GM18907 (cell line): Measurements from ENCODE around the gene KATNB1.
"Not testable (repeated sequence)": the region's sequence is repeated elsewhere in the genome, so short reads cannot be mapped to it uniquely, and the experiment has no call there.

Experiments used
- ATAC-seq: cut with Tn5 transposase; IDR thresholded peaks from one replicate; pipeline ENCODE4 v1.9.1; 2021; ENCODE audit warnings: mild to moderate bottlenecking, moderate library complexity; ENCODE audit not compliant: unreplicated experiment

The KATNB1 gene

GRCh38 chr16:57788252-57788841 lies 52.8 kb downstream of the KATNB1 start:
- no peak for ATAC-seq

- ATAC-seq: no peak
Measured at GRCh38 chr16:57788951-57789350, 53.4 kb downstream of the KATNB1 start.

- no peak for ATAC-seq
Measured at GRCh38 chr16:57791195-57791892, 55.8 kb downstream of the KATNB1 start.

- ATAC-seq: no peak
Measured at GRCh38 chr16:57791893-57792461, 56.4 kb downstream of the KATNB1 start.

GRCh38 chr16:57794849-57795430 lies 59.4 kb downstream of the KATNB1 start:
- ATAC-seq: no peak

- no peak for ATAC-seq
Measured at GRCh38 chr16:57795431-57795878, 59.9 kb downstream of the KATNB1 start.

GRCh38 chr16:57796014-57796413 lies 60.4 kb downstream of the KATNB1 start:
- ATAC-seq: not testable (repeated sequence)

- ATAC-seq: no peak
Measured at GRCh38 chr16:57797216-57797525, 61.6 kb downstream of the KATNB1 start.

- ATAC-seq: no peak
Measured at GRCh38 chr16:57797526-57798266, 62.1 kb downstream of the KATNB1 start.

GRCh38 chr16:57798267-57798810 lies 62.8 kb downstream of the KATNB1 start:
- no peak for ATAC-seq

- no peak for ATAC-seq
Measured at GRCh38 chr16:57798953-57799599, 63.5 kb downstream of the KATNB1 start.

- ATAC-seq: no peak
Measured at GRCh38 chr16:57799600-57800199, 64.1 kb downstream of the KATNB1 start.

- ATAC-seq: no peak
Measured at GRCh38 chr16:57800200-57801097, 64.9 kb downstream of the KATNB1 start.

GRCh38 chr16:57801098-57801808 lies 65.7 kb downstream of the KATNB1 start:
- ATAC-seq: no peak

GRCh38 chr16:57801809-57802340 lies 66.3 kb downstream of the KATNB1 start:
- peak; percentile 22 for ATAC-seq

- peak; percentile 62 for ATAC-seq
Measured at GRCh38 chr16:57802341-57803133, 67.0 kb downstream of the KATNB1 start, which contains the start of gene KIFC3. TSS of gene KIFC3 (minus strand) at chr16:57802491. CDS start at chr16:57798243, 4,248 bp downstream.
